Fibroblast of the conjunctiva (primary cell): ENCODE measurements around the gene PMPCA.

ENCODE experiments used
- DNase-seq: peaks from one replicate; pipeline ENCODE4 v3.0.0-alpha.2; 2010; ENCODE audit warnings: low read depth

PMPCA gene

DNA sequence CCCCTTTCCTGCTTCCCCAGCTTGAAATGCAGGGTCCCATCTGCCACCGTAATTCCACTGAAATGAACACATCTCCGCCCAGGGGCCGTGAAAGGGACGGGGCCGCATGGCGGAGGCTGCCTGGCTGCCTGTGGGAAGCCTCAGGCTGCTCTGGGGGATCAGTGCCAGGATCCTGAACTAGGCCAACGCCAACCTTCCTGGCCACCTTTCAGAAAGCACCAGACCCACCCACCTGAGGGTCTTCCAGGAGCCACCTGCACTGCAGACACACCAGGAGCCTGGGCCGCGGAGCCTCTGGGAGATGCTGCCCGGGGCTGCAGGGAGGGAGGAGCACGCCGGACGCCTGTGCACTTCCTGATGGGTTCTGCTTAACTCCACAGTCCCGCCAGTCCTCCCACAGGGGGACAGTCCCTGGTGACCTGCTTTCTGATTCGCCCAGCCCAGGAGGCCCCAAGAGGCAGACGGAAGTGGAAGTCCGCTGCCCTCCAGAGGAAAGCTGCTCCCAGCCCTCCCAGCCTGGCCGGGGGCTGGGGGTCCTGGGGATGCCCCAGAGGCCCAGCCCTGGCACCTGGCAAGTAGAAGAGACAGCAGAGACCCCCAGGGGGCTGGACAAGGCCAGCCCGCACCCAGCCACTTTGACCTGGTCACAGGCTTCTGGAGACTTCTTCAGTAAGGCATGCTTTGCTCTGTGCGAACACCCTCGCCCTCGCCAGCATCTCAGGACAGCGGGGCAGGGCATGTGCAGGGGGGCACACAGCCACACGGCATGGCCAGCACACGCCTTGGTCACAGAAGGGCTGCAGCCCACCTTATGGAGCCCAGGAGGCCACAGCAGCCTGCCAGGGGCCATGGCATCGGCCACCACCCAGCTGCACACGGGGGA is 36.9 kb upstream of the PMPCA start, which contains the start of gene CARD9:
Gene CARD9 (minus strand): TSS at position 370 of the 883 bp plus-strand sequence. CDS start 1,591 bp downstream, outside the sequence.
- DNase-seq = no peak

DNA sequence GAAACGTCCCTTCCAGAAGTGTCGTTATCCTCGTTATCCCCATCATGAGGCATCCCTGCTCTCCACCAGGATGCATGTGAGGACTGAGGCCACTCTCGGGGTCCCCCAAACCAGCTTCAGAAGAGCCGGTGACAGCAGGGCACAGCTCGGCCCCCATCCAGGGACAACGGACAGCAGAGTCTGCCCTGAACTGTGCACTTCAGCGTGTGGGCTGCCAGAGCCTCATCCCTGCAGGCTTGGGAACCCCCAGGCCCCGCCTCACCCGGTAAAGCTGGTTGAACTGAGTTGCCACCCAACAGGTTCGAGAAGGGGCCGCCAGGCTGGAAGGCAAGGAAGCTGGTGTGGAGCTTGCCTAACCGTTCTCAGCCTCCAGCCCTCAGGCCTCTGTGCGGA is 36.3 kb upstream of the PMPCA start:
- no peak for DNase-seq

DNA sequence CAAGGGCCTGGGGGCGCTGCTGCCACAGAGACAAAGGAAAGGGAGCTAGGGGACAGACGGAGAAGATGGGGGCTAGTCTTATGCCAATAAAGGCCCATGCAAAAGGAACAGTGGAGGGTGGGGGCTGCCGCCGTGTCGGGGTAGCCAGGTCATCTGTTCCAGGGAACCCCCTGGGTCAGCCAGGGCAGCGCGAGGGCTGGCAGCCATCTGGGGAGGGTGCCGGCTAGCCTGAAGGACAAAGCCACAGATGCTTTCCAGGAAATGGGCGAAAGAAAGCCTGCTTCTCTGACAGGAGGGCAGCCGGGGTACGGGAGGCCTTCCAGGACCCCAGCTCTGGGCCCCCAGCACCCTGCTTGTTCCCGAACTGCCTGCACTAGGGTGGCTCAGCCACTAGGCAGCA is 35.4 kb upstream of the PMPCA start:
- DNase-seq = no peak

DNA sequence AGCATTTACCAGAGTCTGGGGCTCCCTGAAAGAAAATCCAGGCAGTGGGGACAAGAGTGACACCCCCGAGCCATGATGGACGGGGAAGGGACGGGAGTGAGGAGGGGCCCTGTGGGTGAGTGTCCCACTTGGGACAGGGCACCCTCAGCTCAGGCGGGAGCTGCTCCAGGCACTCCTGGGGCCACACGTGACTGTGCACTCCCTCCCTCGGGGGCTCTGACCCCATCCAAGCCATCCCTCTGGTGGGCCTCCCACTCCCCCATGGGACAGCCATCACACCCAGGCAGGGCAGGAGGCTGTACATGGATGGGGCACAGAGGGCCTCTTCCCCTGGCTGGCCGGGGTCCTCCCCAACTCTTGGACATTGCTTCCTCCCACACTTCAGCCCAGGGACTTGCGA is 34.0 kb upstream of the PMPCA start:
- no peak for DNase-seq

DNA sequence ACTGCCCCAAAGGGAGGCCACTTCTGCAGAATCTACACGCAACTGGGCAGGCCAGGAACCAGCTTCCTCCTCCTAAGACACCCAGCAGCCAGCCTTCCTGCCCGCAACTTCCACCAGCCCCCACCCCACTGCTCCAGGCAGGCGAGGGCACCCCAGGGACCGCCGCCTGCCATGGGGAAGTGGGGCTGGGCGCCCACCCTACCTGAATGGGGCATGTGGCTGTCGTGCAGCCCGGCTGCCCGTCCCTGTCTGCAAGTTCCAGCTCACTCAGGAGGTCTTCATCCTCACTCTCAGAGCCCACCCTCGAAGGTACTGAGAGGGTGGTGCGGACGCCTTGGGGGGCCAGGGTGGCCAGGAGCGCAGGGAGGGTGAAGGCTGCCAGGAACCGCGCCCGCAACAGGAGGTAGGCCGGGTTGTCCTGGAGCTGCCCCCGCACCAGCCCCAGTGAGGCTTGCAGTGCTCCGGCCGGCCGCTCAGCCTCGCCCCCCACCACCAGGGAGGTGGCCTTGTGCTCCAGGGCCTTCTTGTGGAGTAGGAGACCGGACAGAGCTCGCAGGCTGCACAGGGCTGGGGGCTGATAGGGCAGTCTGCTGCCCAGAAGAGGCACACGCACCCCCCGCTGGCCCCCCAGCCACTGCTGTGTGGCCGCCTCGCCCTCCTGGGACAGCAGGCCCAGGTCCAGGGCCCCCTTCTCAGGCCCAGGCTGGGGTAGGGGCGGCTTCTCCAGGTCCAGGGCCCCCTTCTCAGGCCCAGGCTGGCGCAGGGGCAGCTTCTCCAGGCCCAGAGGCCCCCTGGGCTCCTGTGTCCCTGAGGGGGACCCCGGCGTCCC is 32.9 kb upstream of the PMPCA start:
- DNase-seq = no peak

DNA sequence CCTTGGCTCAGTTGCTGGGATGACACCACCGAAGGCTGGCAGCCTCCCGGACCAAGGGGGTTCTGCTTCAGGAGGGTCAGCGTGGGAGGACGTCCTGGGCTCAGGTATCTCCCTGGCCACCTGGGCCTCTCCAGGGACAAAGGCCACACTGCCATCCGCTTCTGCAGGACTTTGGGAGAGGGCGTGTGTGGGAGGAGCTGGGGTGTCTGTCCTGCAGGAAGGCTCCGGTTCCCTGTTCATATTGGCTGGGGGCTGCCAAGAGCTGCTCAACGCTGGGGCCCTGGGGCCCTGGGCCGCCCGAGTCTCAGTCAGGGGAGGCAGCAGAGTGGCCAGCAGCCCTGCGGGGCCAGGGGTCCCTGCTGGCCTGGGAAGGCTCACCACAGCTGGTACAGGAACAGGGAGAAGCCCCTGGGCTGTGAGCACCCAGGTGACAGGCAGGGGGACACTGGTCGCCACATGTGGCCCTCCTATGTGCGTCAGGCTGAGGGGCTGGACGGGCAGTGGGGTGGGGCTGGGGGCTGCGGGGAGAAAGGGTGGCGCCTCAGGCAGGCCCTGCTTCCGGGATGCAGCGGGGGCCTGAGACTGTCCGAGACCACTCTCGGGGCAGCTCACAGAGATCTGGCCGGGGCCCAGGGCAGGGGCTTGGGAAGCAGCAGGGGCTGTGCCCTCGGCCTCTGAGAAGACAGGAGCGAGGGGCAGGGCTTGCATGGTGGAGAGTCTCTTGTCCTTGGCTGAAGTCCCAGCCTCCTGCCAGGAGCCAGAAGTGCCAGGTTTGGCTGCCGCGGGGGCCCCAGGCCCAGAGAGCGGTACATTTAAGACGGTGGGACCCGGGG is 32.1 kb upstream of the PMPCA start:
- DNase-seq = no peak

DNA sequence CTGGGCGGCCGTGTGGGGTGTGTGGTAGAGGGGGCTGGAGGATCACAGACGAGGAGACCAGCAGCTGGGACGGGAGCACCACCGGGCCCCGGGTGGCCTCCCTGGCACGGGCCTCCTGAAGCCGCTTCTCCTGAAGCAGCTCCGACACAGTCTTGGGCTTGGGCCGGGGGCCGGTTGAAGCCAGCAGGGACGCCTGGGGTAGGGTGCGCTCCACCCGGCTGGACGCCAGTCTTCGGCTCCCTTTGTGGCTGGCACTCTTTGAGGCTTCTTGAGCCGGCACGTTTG is 31.5 kb upstream of the PMPCA start:
- no peak for DNase-seq

DNA sequence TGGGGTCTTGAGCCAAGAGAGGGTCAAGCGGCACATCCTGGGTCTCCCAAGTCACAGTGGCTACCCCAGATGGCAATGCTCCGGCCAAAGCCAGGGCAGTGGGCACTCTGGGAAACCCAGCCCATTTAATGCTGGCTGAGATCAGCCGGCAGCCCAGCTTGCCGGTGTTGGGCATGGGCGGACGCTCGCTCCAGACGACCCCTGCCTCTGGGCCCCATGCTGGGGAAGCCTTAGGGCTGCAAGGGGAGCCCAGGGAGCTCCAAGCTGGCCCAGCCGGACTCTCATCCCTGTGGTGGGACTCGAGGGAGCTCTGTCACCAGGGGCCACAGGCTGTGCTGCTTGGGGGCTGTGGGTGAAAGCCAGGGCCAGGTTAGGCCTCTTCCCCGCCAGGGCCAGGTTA is 31.1 kb upstream of the PMPCA start:
- no peak for DNase-seq

DNA sequence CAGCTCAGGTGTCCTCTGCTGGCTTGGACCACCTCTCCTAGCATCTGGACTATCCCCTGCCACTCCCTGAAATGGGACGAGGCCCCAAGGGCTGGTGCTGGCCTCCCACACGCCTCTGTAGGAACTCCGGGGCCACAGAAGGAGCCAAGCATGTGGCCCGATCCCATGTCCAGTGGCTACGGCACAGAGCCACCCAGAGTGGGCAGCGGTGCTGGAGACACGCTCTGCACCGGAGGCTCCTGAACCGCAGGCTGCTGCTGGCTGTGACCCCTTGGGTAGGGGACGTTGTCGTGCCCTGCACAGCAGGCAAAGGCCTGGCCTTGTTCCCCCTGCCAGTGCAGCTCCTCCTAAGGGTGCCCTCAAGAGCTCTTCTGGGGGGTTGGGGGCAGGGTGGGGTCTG is 30.6 kb upstream of the PMPCA start:
- DNase-seq = no peak

DNA sequence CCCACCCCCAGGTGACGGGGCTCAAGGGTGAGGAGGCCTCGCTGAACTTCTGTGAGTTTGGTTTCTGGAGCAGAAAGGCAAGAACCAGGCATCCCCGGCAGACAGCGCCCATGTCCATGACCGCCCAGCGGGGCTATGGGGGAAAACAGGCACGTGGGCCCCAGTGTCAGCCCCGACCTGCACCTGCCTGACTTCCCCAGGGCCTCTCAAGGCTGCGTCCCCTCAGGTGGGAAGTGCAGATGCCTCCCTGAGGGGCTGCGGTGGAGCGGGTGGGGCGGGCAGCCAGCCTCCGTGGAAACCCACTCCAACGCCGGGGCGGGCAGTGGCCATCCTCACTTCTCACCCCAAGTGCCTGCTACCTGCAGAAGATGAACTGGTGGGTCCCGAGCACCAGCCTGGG is 30.1 kb upstream of the PMPCA start:
- DNase-seq = no peak

DNA sequence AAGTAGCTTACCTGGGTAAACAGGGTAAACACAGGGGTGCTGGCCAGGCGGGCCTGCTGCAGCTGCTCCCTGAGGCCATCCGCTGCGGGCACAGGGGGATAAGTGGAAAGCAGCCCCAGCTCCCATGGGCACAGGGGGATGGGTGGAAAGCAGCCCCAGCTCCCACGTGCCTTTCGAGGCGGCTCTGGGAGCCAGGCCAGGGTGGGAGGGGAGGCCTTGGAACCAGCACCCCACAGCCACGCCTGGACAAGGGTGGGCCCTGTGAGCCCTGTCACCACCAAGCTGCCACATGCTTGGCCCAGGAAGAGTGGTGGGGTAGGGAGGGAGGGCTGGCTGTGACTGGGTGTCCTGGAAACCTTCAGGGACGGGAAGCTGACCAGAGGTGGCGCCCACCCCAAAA is 29.1 kb upstream of the PMPCA start:
- DNase-seq = no peak

DNA sequence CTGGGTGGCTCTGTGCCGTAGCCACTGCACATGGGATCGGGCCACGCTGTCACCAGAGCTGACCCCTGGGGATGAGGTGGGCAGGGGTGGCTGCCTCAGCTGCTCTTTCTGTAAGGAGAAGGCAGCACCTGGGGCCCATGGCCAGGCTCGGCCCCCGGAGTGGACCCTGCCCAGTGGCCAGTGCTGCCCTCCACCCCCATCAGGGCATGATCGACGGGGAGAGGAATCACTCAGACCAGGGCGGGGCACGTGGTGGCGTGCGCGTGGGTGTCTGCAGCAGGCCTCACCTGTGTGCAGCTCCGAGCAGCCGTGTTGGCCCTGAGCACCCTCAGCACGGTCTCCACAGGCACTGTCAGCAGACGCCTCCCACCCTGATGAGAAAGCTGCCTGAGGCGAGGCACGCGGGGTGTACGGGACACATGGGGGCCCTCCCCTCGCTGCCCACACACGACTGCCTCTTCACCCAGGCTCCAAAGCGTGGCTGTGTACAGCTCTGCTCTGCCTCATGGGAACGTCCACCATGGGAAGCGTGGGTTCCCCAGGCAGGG is 28.4 kb upstream of the PMPCA start:
- no peak for DNase-seq

DNA sequence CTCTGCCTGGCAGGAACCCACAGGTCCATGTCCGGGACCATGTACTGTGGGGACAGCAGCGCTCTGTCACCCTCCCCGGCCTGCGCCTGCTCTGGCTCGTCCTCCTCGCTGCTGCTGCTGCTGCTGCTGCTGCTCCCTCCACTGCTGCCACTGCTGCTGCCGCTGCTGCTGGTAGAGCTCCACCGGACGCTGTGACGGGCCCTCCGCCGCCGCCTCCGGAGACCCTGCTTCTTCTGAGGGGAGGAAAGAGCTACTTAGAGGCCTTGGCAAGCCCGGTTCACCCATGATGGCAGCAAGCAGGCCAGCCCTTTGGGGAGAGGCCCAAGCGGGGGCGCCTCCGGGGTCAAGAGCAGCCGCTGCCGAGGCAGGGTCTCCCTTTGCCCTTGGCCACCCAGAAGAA is 27.0 kb upstream of the PMPCA start:
- no peak for DNase-seq

DNA sequence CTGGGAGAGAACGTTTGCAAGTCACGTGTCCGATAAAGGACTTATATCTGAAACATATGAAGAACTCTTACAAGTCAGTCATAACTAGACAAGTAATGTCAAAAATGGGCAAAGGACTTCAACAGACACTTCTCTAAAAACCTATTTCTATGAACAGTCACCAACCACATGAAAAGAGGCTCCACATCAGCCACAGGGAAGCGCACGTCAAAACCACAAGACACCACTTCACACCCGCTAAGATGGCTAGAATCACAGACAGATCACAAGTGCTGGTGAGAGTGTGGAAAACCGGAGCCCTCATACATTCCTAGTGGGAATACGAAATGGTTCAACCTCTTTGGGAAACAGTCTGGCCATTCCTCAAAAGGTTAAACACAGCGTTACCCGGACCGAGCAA is 25.4 kb upstream of the PMPCA start:
- DNase-seq = no peak

DNA sequence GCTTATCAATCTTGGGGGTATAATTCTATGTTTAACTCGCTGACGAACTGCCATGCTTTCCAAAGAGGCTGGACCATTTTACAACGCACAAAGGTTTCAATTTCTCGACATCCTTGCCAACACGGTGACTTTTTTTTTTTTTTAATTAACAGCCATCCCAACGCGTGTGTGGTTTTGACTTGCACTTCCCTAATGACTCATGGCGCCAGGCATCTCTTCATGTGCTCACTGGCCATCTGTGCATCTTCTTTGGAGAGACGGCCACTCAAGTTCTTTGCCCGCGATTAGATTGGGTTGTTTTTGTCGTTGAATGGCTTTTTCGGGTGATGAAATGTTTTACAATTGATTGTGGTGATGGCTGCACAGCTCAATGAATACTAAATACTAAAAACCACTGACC is 24.4 kb upstream of the PMPCA start:
- no peak for DNase-seq

DNA sequence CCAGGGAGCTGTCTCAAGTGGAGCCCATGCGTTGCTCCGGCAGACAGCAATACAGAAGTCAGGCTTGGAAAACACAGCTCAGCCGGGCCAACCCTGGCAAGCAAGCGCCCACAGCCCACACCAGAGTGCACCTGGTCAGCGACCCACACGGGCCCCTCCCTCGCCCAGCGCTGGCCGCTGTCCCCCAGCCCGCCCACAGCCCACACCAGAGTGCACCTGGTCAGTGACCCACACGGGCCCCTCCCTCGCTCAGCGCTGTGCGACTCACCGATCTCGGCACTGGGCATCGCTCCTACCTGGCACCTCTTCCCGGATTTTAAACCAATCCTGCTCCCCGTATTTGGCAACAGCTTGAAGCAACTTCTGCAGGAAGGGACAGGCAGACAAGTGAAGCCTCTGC is 23.2 kb upstream of the PMPCA start:
- no peak for DNase-seq

DNA sequence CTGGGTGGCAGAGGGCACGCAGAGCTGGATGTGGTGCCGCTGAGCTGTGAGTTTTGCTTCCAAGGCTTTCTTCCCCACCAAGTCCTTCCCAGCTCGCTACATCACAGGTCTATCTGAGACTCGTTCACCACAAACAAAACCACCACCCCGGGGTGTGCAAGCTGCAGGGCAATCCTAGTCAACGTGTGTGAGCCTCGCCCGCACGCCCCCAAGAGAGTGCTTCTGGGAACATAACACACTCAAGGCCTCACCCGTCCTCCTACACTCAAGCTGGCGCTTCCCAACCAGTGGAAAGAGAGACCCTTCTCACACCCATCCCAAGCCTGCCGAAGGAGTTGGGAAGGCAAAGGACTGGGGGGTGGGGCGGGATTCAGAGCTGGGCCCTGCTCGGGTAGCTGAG is 21.1 kb upstream of the PMPCA start:
- DNase-seq = no peak

DNA sequence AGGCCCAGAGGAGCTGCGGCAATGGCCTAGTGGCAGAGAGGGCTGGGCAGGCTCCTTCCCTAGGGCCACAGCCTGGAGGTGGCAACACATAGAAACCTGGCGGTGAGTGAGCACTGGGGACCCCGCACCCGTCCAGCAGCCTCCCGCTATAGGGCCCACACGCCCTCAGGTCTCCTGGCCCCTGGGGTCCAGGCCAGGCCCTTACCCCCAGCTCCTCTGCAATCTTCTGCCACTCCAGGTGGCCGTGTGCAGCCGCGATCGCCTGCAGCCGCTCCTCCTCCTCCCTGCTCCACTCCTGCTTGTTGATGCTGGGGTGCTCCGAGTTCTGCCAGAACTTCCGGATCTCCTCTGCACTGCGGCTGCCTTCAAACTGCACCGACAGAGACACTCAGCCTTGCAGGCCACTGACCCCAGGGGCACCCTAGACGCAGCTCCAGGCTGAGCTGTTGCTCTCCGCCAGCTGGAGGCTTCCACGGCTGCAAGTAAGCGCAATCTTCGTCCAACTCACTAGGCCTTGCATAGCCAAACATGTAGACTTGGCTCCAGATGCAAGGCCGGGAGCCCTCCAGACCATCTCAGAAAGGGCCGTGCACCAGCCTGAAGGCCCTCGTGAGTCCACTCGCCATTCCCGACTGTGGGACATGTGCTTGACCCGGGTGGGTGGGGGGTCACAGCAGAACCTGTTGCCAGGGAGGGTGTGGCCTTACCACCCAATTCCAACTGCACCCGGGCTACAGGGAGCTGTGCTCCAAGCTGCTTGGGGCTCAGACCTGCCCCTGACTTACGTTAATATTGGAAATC is 18.5 kb upstream of the PMPCA start:
- DNase-seq = no peak

DNA sequence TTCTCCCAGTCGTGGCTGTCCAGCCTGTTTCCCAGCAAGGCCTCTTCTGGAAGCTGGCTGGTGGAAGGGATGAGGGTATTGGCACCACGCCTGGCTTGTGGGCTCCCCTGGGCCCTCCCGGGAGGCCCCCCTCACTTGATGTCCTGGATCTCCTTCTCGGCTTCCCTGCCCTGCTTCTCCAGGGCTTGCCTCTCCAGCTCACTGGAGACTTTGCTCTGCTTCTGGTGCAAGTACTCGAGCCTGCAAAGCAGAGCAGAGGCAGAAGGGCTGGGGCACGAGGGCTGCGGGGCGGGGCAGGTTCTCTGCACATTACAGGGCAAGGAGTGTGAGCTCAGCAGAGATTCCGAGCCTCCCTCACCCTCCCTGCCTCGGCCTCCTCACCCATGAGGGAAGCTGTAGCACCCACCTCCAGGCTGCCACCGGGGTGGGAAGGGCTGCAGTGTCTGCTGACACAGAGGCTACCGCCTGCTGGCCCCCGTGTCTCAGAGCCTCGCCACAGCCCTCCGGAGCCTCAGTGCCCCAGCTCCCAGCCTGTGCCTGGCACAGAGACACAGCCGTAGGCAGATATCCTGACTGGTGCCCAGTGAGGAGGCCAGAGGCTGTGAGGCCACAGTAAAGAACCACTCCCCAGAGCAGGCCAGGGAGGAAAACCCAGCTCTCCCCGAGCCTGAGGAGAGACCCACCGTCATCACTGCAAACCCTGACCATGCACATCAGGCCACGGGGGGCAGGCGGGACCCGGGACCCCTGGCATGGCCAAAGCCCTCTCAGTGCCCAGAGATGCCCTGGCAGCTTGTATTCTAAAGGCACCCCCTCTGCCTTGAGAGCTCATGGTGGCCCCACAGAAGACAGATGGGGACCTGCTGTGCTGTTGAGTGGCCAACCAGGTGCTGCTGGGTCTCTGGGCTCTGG is 17.7 kb upstream of the PMPCA start:
- DNase-seq = no peak

DNA sequence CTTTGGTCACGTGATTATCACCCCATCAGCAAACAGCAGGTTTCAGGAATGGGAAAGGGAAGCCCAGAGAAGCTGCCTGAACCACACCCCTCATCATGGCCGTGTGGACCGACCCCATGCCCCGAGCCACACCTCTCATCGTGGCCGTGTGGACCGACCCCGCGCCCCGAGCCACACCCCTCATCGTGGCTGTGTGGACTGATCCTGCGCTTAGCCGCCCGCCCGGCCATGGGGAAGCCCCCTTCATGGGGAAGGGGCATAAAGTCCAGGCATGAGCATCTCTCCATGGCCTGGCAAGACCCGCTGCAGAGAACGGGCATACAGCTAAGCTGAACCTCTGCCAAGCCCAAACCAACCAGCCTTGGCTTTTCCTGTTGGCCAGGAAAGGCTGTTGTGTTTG is 16.9 kb upstream of the PMPCA start:
- no peak for DNase-seq
